T-helper 2 cell treated with Interferon-gamma antibody and Interleukin-4, amounts not matched to agents 100 ng/mL and 5 ng/mL, for 36 hours (primary cell): ENCODE data around the gene ZCCHC17. TPM values are rescaled to one million over a fixed set of nuclear protein-coding genes. Genes with fewer than 3 reads are reported as not detected.

Source experiments
- intact Hi-C: fragments of 100-400 bp; cut with micrococcal nuclease; formaldehyde crosslinking; loops from one replicate; pipeline ENCODE4 v1.15.1; 2023
- total RNA-seq: library from RNA; stranded (reverse); gene quantifications from 2 replicates; pipeline ENCODE4 v1.2.3, GENCODE V29; 2022

Gene ZCCHC17
- total RNA-seq, 1 donor from 2014 or later, result 21.8 TPM

- intact Hi-C loops, result no loop called here
These were observed 92.8 kb downstream of the ZCCHC17 start for GRCh38 chr1:31389616-31390015.

DNA sequence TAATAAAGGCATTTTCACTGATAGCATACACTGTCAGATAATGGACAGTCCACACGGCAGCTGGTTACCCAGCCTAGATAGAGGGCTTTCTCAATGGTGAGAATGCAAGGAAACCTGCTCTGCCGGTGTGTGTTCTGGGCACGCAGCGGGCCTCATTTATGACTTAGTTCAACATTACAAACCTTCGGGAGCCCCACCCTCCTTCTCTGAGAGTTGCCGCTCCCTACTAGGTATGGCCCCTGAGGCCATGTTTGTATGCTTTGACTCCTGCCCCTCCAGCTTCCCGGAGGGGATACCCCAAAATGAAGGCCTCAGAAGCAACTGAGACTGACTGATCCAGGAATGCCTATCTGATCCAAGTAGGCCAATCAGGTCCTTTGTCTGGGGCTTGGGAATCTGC lies 93.2 kb downstream of the ZCCHC17 start:
- intact Hi-C loops, result no loop called here

- intact Hi-C loops, result no loop called here
These were observed 96.6 kb downstream of the ZCCHC17 start for GRCh38 chr1:31393463-31393862.

- intact Hi-C loops, result loop anchor here (1.0 to 2.0 kb wide), 3 partner anchors 16 to 155 kb away; no protein-coding TSS in a partner anchor
These were observed 97.9 kb downstream of the ZCCHC17 start for GRCh38 chr1:31394584-31395193.

GRCh38 chr1:31396633-31397351 lies 100.0 kb downstream of the ZCCHC17 start:
- intact Hi-C loops, result no loop called here

- intact Hi-C loops, result no loop called here
These were observed 100.7 kb downstream of the ZCCHC17 start for GRCh38 chr1:31397360-31398095.

DNA sequence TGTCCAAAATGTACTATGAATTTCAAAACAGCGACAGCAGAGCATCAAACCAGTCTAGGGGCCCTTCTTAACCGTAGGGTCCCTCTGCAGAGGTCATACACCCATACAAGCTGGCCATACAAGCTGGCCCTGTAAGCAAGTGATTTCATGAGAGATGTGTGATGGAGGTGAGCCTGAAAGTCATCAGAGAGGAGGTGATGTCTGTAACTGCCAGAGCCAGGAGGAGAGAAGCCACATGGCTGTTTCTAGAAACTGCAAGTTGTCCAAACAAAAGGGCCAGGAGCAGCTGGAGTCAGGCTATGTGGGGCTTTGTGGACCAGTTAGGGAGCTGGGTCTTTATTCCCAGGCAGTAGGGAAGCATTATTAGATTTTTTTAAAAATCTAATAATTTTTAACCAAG lies 101.4 kb downstream of the ZCCHC17 start:
- intact Hi-C loops, result no loop called here

GRCh38 chr1:31399976-31400375 lies 103.1 kb downstream of the ZCCHC17 start:
- intact Hi-C loops, result no loop called here

- intact Hi-C loops, result no loop called here
These were observed 103.6 kb downstream of the ZCCHC17 start for GRCh38 chr1:31400393-31400792.

DNA sequence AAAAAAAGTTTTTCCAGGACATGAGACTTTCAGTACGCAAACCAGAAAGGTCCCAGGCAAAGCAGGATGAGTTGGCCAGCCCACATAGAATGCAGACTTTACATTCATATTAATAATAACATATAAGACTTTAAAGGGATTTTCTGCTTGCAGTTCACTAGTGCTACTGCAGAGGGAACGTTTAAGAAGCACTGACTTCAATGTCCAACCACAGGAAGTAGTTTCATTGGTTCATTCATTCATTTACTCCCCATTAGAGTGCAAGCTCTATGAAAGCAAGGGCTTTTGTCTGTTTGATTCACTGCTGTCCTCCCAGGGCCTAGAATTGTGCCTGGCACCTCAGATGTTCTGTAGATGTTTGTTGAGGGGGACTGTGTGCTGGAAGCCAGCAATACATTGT lies 104.4 kb downstream of the ZCCHC17 start:
- intact Hi-C loops, result no loop called here

DNA sequence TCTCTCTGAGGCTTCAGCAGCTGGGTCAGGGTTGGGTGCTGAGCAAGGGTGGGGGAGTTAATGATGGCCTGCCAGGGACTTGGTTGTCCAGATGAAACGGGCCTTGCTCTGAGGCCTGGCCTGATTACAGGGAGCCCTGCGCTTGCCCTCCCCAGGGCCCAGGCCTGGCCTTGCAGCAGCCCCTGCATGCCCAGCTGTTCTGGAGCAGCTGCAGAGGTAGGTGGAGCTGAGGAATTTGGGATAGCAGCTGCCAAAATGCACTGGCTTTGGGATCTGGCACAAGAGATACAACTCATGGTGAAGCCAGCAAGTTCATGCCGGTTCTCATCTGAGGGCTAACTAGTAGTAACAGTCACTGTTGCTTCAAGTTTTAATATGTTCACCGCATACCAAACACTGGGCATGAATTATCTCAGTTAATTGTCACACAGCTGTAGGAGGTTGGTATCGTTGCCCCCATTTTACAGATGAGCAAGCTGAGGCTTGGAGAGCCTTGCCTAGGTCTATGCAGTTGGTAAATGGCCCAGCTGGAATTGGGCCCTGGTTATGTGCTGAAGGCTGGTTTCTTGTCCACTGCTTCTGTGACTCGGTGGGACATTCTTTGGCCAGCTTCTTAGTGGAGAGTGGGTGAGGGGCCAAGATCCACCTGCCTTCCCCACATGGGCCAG lies 108.9 kb downstream of the ZCCHC17 start:
- intact Hi-C loops, result no loop called here

- intact Hi-C loops, result no loop called here
These were observed 110.3 kb downstream of the ZCCHC17 start for GRCh38 chr1:31407029-31407626.

GRCh38 chr1:31408788-31409318 lies 112.0 kb downstream of the ZCCHC17 start:
- intact Hi-C loops, result no loop called here

DNA sequence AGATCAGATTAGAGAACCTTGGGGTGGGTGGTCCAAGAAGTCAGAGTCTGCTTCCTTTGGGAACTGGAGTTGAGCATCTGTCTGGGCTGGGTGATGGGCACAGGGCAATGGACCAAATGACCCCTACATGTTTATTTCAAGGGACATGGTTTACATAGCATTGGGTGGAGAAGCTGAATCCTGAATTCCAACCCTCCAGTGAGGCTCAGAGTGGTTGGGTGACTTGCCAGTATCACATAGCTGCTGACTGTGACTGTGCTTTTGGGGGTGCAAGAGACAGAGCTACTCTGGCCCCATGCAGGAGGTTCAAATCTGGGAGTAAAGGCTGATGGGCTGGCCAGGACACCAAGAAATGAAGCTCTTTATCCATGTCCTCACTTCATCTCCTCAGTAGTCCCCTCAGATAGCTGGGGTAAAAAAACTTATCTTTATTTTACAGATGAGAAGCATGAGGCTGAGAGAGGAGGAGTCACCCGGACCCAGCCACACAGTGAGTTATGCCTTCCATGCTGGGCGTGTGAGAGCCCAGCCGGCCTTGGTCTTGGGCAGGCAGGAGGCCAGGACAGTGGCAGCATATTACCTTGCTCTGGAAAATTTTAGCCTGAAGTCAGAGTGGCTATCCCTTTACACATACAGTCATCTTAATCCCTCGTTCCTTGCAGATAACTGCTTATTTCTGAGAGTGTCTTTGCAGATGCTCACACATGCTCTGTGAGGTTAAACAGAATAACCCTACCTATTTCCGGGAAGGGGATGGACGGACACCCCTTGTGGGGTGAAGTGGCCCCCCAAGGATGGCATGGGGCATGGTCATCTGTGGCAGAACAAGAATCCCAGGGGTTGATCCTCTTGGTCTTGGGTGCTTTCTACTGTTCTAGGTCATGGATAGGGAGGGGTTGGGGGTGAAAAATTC lies 113.4 kb downstream of the ZCCHC17 start:
- intact Hi-C loops, result loop anchor here (1.0 kb wide), 1 partner anchor 15 kb away; no protein-coding TSS in a partner anchor

DNA sequence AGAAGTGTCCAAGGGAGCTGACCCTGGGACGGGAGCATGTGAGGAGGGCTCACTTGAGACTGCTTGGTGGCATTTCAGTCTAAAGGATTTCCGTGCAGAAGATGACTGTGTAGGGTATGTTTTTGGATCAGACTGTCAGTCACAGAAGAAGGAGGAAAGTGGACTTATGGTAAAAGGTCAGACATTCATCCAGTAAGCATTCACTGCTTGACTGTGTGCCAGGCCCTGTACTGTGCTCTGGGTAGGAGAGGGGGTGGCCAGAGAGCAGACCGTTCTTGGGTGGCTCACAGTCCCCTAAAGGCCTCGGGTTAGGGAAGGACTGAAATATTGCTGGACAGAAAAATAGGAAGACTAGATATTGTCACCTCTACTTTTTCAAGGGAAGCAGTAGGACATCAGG lies 114.0 kb downstream of the ZCCHC17 start:
- intact Hi-C loops, result loop anchor here (1.0 kb wide), 1 partner anchor 16 kb away; no protein-coding TSS in a partner anchor

- intact Hi-C loops, result no loop called here
These were observed 115.4 kb downstream of the ZCCHC17 start for GRCh38 chr1:31412205-31412604.

- intact Hi-C loops, result no loop called here
These were observed 116.0 kb downstream of the ZCCHC17 start, which contains the start of gene SERINC2 for GRCh38 chr1:31412732-31413404. SERINC2 (plus strand) TSS chr1:31413213; CDS start chr1:31413266, 53 bp downstream.

GRCh38 chr1:31413405-31414001 lies 116.7 kb downstream of the ZCCHC17 start:
- intact Hi-C loops, result no loop called here
